ENCODE results near the gene TOR1AIP1.
"Not testable (repeated sequence)": the region's sequence is repeated elsewhere in the genome, so short reads cannot be mapped to it uniquely, and the experiment has no call there.

The TOR1AIP1 gene, protein sequence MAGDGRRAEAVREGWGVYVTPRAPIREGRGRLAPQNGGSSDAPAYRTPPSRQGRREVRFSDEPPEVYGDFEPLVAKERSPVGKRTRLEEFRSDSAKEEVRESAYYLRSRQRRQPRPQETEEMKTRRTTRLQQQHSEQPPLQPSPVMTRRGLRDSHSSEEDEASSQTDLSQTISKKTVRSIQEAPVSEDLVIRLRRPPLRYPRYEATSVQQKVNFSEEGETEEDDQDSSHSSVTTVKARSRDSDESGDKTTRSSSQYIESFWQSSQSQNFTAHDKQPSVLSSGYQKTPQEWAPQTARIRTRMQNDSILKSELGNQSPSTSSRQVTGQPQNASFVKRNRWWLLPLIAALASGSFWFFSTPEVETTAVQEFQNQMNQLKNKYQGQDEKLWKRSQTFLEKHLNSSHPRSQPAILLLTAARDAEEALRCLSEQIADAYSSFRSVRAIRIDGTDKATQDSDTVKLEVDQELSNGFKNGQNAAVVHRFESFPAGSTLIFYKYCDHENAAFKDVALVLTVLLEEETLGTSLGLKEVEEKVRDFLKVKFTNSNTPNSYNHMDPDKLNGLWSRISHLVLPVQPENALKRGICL

DNA sequence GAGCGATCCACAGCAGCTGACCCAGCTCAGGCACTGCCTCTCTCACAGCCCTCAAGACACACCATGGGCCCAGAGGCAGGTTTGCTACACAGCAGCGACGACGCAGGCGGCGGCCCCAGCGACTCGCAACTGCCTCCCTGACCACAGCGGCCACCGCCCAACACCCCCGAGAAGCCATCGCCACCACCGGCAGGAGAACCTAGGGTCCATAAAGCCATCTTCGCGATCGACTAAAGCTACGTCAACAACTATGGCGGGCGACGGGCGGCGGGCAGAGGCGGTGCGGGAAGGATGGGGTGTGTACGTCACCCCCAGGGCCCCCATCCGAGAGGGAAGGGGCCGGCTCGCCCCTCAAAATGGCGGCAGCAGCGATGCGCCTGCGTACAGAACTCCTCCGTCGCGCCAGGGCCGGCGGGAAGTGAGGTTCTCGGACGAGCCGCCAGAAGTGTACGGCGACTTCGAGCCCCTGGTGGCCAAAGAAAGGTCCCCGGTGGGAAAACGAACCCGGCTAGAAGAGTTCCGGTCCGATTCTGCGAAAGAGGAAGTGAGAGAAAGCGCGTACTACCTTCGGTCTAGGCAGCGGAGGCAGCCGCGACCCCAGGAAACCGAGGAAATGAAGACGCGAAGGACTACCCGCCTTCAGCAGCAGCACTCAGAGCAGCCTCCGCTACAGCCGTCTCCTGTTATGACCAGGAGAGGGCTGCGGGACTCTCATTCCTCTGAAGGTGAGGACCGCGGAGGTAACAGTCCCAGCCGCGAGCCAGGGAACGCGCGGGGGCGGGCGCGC is at the start of gene TOR1AIP1:
TOR1AIP1 (plus strand) TSS at position 33 of the 787 bp plus-strand sequence; CDS start at position 251, 218 bp downstream.
- DNase-seq = peak; percentile 93

DNA sequence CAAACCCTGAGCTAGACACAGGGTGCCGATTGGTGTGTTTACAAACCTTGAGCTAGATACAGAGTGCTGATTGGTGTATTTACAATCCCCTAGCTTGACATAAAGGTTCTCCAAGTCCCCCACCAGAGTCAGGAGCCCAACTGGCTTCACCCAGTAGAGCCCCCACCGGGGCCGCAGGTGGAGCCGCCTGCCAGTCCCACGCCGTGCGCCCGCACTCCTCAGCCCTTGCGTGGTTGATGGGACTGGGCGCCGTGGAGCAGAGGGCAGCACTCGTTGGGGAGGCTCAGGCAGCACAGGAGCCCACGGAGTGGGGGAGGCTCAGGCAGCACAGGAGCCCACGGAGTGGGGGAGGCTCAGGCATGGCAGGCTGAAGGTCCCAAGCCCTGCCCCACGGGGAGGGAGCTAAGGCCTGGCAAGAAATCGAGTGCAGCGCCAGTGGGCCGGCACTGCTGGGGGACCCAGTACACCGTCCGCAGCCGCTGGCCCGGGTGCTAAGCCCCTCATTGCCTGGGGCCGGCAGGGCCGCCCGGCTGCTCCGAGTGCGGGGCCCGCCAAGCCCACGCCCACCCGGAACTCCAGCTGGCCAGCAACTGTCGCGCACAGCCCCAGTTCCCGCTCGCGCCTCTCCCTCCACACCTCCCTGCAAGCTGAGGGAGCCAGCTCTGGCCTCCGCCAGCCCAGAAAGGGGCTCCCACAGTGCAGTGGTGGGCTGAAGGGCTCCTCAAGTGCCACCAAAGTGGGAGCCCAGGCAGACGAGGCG is 45.2 kb upstream of the TOR1AIP1 start:
- not testable (repeated sequence) for DNase-seq

DNA sequence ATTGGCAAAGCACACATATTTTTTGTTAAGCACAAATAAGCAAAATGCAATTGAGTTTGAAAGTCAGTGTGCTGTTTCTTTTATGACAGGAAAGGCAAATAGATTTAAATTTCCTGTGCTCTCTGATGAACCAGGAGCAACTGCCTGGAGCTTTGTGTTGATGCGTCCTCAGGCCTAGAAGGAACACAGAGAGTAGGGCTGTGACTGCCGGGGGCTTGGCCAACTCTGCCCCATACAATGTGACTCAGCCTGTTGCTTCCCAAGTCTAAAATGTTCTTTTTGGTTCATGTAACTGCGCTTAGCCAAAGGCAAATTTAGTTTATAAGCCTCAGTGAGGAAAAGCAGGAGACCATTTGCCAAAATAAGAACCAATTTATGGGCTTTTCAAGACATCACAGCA is 42.0 kb upstream of the TOR1AIP1 start:
- no peak for DNase-seq

DNA sequence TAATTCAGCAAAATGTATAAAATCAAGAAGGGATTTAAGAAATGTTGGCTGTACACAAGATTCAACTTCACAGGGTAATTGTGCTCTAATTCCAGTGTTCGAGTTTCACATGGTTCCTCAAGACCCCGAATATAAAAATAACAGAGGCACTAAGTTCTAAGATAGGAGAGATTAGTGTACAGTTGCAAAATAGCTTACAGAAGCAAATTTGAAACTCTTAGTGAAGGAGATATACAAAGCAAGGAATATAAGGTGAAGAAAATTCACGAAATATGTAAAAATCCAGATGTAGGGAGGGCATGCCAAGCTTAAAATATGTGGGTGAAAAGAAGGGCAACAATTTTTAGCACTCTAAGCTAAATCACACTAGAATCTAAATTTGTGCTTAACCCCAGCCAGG is 33.9 kb upstream of the TOR1AIP1 start:
- no peak for DNase-seq

DNA sequence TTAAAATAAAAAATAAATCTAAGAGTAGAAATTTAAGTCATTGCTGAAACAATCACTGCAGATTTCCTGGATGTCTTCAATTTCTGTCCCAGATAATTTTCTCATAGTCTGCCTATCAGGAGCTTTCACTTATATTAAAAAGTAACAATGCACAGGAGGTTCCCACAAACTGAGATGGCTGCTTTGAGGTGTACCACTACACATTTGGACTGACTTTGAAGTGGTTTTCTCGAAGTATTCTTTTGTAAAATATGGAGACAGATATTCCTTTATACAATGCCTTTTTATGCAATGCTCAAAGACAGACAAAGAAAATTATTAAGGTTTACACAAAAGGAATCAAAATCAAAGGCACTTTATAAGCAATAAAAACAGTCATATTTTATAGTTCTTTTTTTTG is 29.0 kb upstream of the TOR1AIP1 start:
- no peak for DNase-seq

DNA sequence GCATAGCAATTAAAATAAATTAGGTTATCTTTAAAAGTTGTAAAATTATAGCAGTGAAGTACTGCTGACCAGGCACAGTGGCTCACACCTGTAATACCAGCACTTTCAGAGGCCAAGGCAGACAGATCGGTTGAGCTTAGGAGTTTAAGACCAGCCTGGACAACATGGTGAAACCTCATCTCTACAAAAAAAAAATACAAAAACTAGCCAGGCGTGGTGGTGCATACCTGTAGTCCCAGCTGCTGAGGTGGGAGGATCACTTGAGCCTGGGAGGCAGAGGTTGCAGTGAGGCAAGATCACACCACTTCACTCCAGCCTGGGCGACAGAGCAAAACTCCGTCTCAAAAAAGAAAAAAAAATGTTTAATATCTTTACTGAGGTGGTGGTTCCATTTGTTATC is 26.3 kb upstream of the TOR1AIP1 start:
- not testable (repeated sequence) for DNase-seq

DNA sequence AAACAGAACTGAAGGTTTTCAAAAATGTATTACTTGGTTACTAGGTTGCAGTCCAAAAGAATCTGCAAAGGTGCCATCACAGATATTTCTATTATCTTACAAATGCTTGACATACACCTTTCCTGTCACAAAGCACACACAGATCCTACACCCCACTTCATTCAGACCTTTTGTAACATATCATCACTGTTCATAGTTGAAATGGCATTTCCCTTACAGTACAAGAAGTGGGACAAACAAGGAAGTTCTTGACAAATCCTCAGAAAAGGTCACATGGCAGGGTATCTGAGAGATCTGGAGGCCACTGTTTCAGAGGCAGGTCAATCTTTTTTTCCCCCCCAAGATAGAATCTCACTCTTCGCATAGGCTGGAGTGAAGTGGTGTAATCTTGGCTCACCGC is 25.8 kb upstream of the TOR1AIP1 start:
- no peak for DNase-seq

DNA sequence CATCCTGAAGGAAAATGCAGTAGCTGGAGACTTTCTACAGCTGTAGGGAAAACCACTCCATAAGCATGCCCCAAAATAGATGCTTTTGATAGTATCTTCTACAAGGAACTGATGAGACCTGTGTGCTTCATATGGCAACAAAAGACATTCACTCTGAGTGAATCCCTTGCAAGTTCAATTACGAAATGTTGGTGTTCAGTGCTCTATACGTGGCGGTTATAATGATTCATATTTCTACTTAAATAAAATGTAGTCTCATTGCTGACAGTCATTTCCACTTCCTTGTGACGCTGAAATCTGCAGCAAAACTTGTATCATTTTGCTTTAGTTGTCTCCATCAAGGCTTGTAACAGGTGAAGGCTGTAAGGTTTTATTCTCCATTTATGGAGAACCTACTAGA is 25.1 kb upstream of the TOR1AIP1 start:
- no peak for DNase-seq

DNA sequence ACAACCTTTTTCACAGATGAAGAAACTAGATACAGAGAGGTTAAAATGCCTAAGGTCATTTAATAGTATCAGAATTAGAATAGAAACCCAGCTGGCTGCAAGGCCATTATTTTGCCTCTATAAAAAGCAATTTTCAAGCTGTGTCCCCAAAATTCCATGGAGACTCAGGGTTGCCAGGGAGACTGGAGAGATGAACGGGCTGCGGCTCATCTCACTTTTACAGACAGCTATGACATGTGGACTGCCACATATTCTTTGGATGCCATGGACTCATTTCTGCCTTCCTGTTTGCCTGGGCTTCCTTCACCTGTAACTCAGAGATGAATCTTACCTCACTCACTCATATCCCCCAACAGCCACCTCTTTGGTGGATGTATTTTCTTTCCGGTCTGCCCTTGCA is 21.4 kb upstream of the TOR1AIP1 start:
- no peak for DNase-seq

DNA sequence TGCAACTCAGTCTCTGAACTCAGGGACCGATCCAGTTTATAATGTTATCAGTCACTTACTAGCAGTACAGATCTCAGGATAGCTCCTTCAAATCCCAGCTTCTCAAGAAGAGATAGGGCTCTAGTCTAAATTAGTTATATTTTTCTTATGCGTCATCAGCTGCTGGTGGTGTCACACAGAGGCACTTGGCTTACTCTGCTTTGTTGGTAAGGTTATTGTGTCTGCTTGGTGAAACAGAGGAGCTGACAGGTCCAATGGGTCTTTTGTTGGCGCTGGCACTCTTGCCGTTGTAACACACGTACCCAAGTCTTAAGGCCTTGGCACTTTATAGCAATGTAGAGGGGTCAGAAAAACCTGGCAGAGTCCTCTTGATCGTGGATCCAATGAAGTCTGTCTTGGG is 16.7 kb upstream of the TOR1AIP1 start:
- no peak for DNase-seq

DNA sequence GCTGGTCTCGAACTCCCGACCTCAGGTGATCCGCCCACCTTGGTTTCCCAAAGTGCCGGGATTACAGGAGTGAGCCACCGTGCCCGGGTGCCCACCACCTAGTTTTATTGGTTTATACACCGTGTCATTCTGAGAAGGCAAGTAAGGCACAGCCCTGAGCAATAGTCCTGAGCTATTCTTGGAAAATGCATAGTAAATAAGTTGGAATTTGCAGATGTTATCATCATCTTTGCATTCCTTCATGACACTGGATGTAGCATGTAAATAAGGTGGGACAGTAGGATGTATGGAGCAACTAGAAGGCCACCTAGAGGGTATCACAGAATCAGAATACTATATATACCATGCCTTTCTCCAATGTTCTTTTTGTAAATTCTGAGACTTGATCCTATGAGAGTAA is 15.5 kb upstream of the TOR1AIP1 start:
- no peak for DNase-seq

DNA sequence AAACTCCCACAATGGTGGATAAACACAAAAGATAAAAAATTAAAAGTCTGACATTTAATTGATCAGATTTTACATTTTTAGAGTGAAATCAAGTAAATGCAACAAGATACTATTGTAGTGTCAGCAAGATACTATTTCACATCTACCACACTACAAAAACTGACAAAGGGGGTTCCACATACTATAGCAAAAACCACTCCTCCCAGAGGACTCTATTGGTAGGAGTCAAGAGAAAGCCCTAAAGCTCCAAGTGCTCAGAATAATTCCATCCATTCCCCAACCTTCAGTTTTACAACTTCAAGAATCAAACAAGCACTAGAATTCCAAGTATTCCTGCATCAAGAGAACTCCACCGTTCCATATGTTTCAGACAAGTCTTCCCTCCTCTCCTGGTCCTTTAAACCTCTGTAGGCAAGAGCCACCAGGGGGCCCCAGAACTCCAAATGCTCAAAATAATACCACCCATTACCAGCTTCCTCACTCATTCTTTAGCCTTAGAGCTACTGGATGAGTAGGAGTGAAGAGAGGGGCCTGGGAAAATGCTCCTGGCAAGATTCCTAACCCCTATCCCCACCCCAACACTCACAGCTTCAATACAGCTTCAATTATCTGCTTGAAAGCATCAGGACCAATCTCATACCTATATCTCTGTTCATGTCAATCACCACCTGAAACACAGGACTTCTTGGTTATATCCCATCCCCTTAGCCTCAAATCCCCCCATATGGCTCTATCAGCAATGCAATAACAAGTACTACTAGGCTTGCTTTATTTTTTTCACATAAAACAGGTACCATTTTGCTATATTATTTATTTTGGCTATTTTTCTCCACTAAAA is 14.4 kb upstream of the TOR1AIP1 start:
- peak; percentile 32 for DNase-seq

DNA sequence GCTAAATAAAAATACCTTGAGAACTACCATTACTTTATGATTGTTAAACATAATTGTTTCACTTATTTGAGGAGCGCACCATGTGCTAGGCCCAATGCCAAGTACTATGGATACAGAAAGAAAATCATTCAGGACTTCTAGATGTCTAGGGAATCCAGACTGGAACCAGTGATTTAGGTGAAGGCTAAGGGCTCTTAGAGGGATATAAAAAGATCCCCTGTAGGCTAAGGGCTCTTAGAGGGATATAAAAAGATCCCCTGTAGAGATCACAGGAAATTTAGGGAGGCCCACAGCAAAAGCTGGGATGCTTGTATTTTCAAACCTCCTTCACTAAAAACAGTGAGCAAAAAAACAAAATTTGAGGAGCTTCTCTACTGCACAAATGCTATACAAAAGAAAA is 11.2 kb upstream of the TOR1AIP1 start:
- DNase-seq = no peak

DNA sequence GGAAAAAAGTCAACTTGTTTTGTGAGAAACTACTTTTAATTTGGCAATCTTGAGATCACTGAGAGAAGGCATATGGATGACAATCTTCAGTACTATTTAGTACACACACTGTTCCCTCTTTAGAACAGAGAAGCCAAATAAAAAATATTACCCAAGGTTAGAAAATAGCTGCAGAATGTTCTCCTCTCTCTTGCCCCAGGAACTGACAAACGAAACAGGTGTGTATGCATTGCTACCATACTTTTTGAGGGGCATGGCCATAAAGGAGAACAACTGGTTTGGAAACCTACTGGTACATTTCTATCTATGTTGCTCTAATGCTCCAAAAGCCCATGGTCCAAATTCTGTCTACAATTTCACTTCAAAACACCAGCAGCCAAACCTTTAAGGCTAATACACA is 10.1 kb upstream of the TOR1AIP1 start:
- DNase-seq = no peak

DNA sequence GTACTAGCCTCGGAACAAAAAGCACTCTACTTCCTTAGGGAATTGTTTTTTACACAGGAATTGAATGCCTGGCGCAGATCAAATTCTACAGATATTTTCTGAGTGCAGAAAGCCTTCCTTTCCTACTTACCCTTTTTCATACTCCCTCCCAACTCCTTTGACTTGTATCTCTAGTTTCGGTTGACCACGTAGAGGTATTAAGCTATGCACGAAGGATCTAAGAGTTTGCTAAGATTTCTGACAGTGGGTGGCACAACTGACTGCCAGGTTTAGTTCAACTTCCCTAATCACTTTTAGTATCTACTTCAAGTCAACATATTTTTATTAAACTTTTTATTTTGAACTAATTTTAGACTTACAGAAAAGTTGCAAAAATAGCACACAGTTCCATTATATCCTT is 9.5 kb upstream of the TOR1AIP1 start:
- no peak for DNase-seq

DNA sequence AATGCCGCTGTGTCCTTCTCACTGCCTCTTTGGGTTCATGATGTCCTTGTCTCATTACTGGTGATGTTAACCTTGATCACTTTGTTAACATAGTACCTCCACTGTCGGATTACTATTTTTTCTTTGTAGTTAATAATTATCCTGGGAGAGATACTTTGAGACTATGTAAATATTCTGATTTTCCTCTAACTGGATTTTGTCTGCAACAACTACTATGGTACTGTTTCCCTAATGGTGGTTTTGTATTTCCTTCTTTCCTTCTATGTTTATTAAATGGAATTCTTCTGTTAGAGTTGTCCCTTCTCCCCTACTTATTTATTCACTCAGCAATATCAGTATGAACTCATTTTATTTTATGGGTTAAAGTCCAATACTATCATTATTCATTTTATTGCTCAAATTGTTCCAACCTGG is 8.6 kb upstream of the TOR1AIP1 start:
- DNase-seq = no peak

DNA sequence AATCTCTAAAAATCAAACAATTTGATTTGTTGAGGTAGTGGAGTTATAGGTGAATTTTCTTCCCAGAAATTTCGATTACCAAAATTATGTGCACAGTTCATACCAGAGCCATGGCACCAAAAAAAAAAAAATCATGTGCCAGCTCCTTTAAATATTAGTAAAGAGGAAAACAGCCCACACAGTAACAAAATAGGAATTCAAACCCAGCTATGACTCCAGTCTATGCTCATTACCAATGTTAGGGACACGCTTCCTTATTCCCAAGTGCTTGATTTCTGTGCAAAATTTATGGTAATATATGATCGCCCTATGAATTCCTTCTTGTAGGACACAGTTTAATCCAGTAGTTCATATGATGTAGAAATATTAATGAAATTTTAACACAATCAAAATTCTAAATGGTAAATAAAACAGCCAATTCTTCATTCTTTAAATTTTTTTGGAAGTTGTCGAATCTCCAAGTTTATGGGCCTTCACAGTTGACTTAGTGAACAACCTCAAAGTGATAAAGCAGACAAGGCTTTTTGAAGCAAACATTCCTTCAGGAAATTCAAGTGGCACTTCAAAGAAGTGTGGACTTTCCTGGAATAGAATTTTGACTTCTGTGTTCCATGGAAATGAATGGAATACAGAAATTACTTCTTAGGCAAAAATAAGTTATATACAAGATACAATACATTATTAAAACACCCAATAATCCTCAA is 6.3 kb upstream of the TOR1AIP1 start:
- no peak for DNase-seq

DNA sequence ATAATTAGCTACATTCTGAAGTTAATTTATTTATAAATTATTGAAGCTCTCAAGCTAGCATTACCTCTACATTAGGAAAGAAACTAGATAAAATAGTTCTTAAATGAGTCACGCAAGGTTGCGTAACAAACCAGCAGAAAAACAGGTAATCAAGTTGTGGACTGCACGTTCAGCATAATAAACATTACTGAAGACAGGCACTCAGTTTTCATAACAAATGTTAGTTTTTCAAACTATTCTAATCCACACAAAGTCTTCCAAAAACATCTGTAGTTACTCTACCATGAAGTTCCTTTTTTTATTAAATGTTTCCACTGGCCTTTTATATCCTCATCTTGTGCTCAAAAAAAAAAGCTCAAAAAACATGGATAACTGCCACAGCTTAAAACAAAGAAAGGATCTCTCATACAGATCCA is 5.8 kb upstream of the TOR1AIP1 start:
- no peak for DNase-seq

DNA sequence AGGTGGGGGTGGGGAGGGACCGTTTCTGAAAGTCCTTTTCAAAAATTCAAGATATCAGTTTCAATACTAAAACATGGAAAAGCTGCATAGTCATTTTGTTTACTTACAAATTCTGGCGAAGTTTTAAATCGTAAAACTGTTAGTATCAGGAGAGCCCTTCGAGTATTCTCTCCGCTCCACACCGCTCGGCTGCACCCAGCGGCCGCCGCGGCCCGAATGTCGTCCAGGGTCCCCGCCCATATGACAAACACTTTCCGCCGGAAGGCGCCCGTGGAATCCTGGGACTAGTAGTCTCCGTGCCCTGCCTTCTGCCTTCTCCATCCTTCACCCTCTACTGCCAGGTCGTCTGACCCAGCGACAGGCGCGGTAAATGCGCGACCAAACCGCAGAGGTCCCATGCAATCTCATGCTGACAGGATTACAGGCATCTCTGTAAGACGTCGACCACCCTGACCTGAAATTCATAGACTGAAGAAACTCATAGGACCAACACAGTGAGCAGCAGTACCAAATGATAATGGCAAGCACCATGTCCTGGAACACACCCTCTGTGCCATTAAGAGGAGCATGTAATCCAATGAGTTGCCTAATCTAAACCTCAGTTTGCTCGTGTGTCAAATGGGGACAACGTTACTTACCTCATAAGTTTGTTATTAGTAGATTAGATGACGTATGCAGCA is 4.4 kb upstream of the TOR1AIP1 start, which contains the start of gene TOR1AIP2:
TOR1AIP2 (minus strand) TSS at position 218 of the 680 bp plus-strand sequence. CDS start 25,138 bp downstream, outside the sequence.
- DNase-seq = peak; percentile 71

DNA sequence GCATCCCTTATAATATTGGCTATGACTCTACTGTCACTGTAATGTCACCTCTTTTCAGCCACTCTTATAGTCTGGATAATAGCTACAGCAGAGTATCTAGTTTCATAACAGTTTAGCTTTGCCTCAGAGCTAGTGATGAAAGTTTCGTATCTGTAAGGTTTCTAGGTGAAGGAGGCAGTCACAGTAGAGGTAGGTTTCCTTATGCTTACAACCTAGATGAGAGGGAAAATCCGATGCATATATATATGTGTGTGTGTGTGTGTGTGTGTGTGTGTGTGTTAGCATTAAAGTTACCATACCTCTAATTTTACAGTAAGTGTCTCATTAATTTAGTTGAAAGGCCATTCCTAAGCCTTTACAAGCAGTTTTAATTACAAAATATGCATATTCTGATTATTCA is 2.3 kb upstream of the TOR1AIP1 start:
- DNase-seq = no peak

Data from DMS 273 treated with DMSO at 0.1 percent for 48 hours (cell line).